ENCODE results near the gene ELAPOR2.

ELAPOR2 gene

GRCh38 chr7:87094322-87094721, 34.9 kb upstream of the ELAPOR2 start:
- CTCF ChIA-PET: no interaction called here
- POLR2A ChIA-PET: no interaction called here
- no peak for DNase-seq (ENCODE audit: extremely low spot score)
- no peak for TF ChIP-seq TARDBP (IDR thresholded peaks at IDR 0.05)
- no peak for TF ChIP-seq LEF1 (IDR thresholded peaks at IDR 0.05; ENCODE audit: borderline replicate concordance)
- no peak for TF ChIP-seq BHLHE40 (IDR thresholded peaks at IDR 0.05; ENCODE audit: borderline replicate concordance)
- TF ChIP-seq L3MBTL2 (conservative IDR thresholded peaks at IDR 0.05): no peak
- no peak for TF ChIP-seq FOXK2 (IDR thresholded peaks at IDR 0.05)
- TF ChIP-seq ARNT (IDR thresholded peaks at IDR 0.05): no peak
- no peak for TF ChIP-seq FOXM1 (IDR thresholded peaks at IDR 0.05; ENCODE audit: borderline replicate concordance)
- TF ChIP-seq, protein P1, sequence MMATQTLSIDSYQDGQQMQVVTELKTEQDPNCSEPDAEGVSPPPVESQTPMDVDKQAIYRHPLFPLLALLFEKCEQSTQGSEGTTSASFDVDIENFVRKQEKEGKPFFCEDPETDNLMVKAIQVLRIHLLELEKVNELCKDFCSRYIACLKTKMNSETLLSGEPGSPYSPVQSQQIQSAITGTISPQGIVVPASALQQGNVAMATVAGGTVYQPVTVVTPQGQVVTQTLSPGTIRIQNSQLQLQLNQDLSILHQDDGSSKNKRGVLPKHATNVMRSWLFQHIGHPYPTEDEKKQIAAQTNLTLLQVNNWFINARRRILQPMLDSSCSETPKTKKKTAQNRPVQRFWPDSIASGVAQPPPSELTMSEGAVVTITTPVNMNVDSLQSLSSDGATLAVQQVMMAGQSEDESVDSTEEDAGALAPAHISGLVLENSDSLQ (IDR thresholded peaks at IDR 0.05): no peak
- no peak for TF ChIP-seq HDGF (IDR thresholded peaks at IDR 0.05; ENCODE audit: borderline replicate concordance)
- no peak for TF ChIP-seq CTBP1 (IDR thresholded peaks at IDR 0.05; ENCODE audit: borderline replicate concordance)
- no peak for TF ChIP-seq ELF4 (IDR thresholded peaks at IDR 0.05)
- TF ChIP-seq FOXA1 (IDR thresholded peaks at IDR 0.05): no peak
- TF ChIP-seq SP1 (IDR thresholded peaks at IDR 0.05): no peak
- TF ChIP-seq SUZ12 (IDR thresholded peaks at IDR 0.05): no peak
- no peak for TF ChIP-seq ZNF384 (IDR thresholded peaks at IDR 0.05)
- no peak for TF ChIP-seq NFRKB (IDR thresholded peaks at IDR 0.05)

DNA sequence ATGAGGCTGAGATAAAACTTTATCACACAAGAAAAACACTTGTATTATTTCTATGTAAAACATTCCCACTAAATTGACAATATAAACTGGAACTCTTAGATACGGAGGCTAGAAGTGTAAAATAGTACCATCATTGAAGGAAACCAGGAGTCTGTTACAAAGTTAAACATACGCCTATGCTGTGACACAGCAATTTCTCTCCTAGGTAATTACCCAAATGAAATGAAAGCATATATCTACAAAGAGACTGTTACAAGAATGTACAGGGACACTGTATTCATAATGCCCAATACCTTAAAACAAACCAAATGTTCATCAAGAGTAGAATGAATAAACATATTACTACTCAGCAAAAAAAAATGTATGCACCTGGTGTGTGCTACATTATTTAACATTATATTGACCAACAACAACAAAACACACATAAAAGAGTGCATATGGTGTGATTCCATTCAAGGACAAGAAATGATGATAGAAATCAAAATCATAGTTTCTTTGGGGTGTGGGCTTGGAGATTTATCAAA, 33.2 kb upstream of the ELAPOR2 start:
- CTCF ChIA-PET: no interaction called here
- TF ChIP-seq HDGF (IDR thresholded peaks at IDR 0.05; ENCODE audit: borderline replicate concordance) (no peak), LEF1 (IDR thresholded peaks at IDR 0.05; ENCODE audit: borderline replicate concordance) (no peak), ARNT (IDR thresholded peaks at IDR 0.05) (no peak), SUZ12 (IDR thresholded peaks at IDR 0.05) (no peak), FOXK2 (IDR thresholded peaks at IDR 0.05) (no peak), SP1 (IDR thresholded peaks at IDR 0.05) (no peak), L3MBTL2 (conservative IDR thresholded peaks at IDR 0.05) (no peak), ZNF384 (IDR thresholded peaks at IDR 0.05) (no peak), TARDBP (IDR thresholded peaks at IDR 0.05) (no peak), CTBP1 (IDR thresholded peaks at IDR 0.05; ENCODE audit: borderline replicate concordance) (no peak), NFRKB (IDR thresholded peaks at IDR 0.05) (no peak), FOXM1 (IDR thresholded peaks at IDR 0.05; ENCODE audit: borderline replicate concordance) (no peak)
- TF ChIP-seq, protein P1 (IDR thresholded peaks at IDR 0.05): no peak
- POLR2A ChIA-PET: no interaction called here
- no peak for DNase-seq (ENCODE audit: extremely low spot score)

DNA sequence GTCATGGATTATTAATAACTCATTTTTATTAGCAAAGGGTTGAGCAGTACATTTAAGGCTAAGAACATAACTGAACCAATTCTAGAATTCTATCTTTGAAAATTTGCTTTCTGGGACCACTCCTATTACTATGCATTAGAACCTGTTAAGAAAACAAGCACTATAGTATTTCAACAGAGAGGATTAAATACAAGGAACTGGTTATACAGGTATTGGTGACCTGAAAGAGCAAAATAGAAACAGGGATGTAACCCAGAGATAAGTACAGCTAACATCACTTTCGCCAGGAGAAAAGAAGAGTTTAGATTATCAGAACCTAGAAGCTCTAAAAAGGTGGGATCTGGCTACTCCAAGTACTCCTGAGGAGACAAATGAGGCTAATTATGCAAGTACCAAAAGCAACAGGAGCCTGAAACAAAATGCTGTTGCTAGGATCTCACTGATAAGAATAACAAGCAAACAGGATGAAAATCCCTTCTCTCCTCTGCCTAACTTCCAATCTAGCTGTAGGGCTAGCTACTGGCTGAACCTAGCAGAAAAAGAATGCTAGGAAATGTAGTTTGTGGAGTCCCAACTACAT, 32.1 kb upstream of the ELAPOR2 start:
- DNase-seq (ENCODE audit: extremely low spot score): no peak
- no peak for TF ChIP-seq SUZ12 (IDR thresholded peaks at IDR 0.05)
- no peak for TF ChIP-seq HDGF (IDR thresholded peaks at IDR 0.05; ENCODE audit: borderline replicate concordance)
- TF ChIP-seq BHLHE40 (IDR thresholded peaks at IDR 0.05; ENCODE audit: borderline replicate concordance): no peak
- no peak for TF ChIP-seq ELF4 (IDR thresholded peaks at IDR 0.05)
- no peak for TF ChIP-seq FOXA1 (IDR thresholded peaks at IDR 0.05)
- ChIA-PET POLR2A (no interaction called here), CTCF (no interaction called here)

GRCh38 chr7:87083865-87084519, 24.5 kb upstream of the ELAPOR2 start:
- CTCF ChIA-PET: no interaction called here
- no peak for DNase-seq (ENCODE audit: extremely low spot score)
- POLR2A ChIA-PET: no interaction called here
- no peak for TF ChIP-seq TARDBP (IDR thresholded peaks at IDR 0.05)
- no peak for TF ChIP-seq BHLHE40 (IDR thresholded peaks at IDR 0.05; ENCODE audit: borderline replicate concordance)
- TF ChIP-seq SUZ12 (IDR thresholded peaks at IDR 0.05): no peak

DNA sequence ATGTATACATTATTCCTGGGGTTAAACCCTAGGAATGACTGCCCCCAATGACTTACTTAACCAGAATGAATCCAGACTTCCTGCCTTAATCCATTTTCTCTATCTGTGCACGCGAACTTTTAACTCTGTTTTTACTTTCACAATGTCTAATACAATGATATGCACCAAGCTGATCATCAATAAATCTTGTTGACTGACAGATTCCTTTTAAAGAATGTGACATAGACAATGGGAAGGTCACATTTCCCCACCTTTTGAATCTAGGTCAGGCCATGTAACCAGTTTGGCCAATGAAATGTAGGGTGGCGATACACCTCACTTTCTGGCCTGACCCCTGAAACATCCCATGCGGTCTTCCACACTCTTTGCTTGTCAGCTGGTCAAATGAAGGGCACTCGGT, 23.2 kb upstream of the ELAPOR2 start:
- DNase-seq (ENCODE audit: extremely low spot score): no peak
- no peak for TF ChIP-seq ARNT (IDR thresholded peaks at IDR 0.05)
- TF ChIP-seq, protein P1 (IDR thresholded peaks at IDR 0.05): peak; percentile 29; the same call in 1 of the 2 replicates
- TF ChIP-seq ZNF384 (IDR thresholded peaks at IDR 0.05): no peak
- TF ChIP-seq ELF4 (IDR thresholded peaks at IDR 0.05): no peak
- no peak for TF ChIP-seq TARDBP (IDR thresholded peaks at IDR 0.05)
- CTCF ChIA-PET: no interaction called here
- POLR2A ChIA-PET: interaction anchor here (1.0 kb wide), 1 partner anchor 70 kb away, joined by 3 read pairs; the partner anchor contains the start of gene DMTF1

- TF ChIP-seq TARDBP (IDR thresholded peaks at IDR 0.05): no peak
- no peak for TF ChIP-seq HDGF (IDR thresholded peaks at IDR 0.05; ENCODE audit: borderline replicate concordance)
- no peak for TF ChIP-seq FOXA1 (IDR thresholded peaks at IDR 0.05)
- TF ChIP-seq BHLHE40 (IDR thresholded peaks at IDR 0.05; ENCODE audit: borderline replicate concordance): no peak
- TF ChIP-seq, protein P1 (IDR thresholded peaks at IDR 0.05): no peak
- TF ChIP-seq L3MBTL2 (conservative IDR thresholded peaks at IDR 0.05): no peak
- TF ChIP-seq NFRKB (IDR thresholded peaks at IDR 0.05): no peak
- TF ChIP-seq ARNT (IDR thresholded peaks at IDR 0.05): no peak
- TF ChIP-seq SP1 (IDR thresholded peaks at IDR 0.05): no peak
- no peak for TF ChIP-seq FOXK2 (IDR thresholded peaks at IDR 0.05)
- TF ChIP-seq ZNF384 (IDR thresholded peaks at IDR 0.05): no peak
- no peak for TF ChIP-seq CTBP1 (IDR thresholded peaks at IDR 0.05; ENCODE audit: borderline replicate concordance)
- ChIA-PET CTCF (no interaction called here), POLR2A (no interaction called here)
- no peak for DNase-seq (ENCODE audit: extremely low spot score)
Observed at GRCh38 chr7:87075671-87076404, 16.4 kb upstream of the ELAPOR2 start.
